ENCODE data around the gene ARHGEF17.

GRCh38 chr11:73283276-73284000, 24.6 kb upstream of the ARHGEF17 start:
- no peak for TF ChIP-seq CTCF (IDR thresholded peaks at IDR 0.05)
- no peak for TF ChIP-seq POLR2A (IDR thresholded peaks at IDR 0.05; ENCODE audit: low read depth)
- TF ChIP-seq EP300 (IDR thresholded peaks at IDR 0.05), result no peak
- TF ChIP-seq POLR2AphosphoS5 (IDR thresholded peaks at IDR 0.05), result no peak

Measured in esophagus muscularis mucosa (tissue), 4 donors.